Colon (tissue), 2 donors: ENCODE results near the gene ABCG1.

ENCODE experiments used
- FAIRE-seq: peaks from 2 replicates; lab custom pipeline; 2012; peaks lifted over from hg19 to GRCh38; lab: Jason Lieb, UNC
- donor health status: control.
- donor health status: control.

ABCG1 gene

GRCh38 chr21:42233067-42233961 is 14.4 kb downstream of the ABCG1 start:
- FAIRE-seq, result no peak

DNA sequence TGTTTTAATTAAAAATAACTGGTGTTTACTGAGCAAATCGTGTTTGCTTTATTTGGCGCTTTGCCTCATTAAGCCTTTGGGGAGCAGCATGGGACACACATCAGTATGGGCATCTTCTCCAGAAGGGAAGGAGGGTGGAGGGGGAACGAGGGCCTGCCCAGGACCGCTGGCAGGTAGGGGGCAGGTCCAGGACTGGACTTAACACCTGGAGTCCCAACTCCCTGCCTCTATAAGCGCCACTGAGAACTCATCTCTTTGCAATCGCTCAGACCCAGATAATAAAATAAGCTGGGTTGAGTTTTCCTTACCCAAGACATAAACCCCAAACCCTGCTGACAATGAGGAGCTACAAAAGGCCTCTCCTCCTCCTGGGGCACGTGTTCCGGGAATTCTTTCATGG is 15.1 kb downstream of the ABCG1 start:
- FAIRE-seq, result no peak

GRCh38 chr21:42234464-42235241 is 15.7 kb downstream of the ABCG1 start:
- FAIRE-seq, result no peak

DNA sequence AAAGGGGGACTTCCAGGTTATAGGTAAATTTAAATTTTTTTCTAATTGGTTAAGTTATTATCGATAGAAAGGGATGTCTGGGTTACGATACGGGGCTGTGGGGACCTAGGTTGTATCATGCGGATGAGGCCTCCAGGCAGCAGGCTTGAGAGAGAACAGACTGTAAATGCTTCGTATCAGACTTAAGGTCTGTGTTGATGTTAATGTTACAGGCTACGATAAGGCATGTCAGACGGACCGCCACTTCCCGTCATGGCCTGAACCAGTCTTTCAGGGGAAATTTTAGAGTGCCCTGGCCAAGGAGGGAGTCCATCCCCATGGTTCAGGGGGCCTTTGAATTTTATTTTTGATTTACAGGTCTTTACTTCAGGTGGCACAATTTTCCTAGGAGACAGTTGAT is 16.7 kb downstream of the ABCG1 start:
- FAIRE-seq, result no peak

DNA sequence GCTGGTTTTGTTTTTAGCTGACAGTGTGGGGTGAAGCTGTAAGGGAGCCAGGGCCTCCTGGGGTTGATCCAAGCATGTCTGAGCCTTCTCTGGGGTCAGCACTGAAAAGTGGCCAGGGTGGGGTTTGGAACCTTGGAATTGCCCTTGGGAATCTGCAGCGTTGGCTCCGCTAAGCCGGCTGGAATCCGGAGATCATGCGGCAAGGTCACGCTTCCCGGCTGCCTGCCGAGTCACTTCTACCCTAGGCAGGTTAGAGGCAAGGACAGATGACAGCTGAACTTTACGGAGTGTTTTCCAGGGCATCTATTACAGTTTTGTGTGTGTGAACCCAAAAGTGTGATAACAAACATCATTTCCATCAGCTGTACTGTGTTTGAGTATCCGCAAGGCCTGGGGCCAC is 17.1 kb downstream of the ABCG1 start:
- FAIRE-seq, result no peak

- no peak for FAIRE-seq
Measured at GRCh38 chr21:42236693-42237092, 17.8 kb downstream of the ABCG1 start.

- FAIRE-seq, result no peak
Measured at GRCh38 chr21:42237161-42237560, 18.2 kb downstream of the ABCG1 start.

- no peak for FAIRE-seq
Measured at GRCh38 chr21:42237577-42237976, 18.6 kb downstream of the ABCG1 start.

GRCh38 chr21:42238185-42238934 is 19.4 kb downstream of the ABCG1 start:
- no peak for FAIRE-seq

DNA sequence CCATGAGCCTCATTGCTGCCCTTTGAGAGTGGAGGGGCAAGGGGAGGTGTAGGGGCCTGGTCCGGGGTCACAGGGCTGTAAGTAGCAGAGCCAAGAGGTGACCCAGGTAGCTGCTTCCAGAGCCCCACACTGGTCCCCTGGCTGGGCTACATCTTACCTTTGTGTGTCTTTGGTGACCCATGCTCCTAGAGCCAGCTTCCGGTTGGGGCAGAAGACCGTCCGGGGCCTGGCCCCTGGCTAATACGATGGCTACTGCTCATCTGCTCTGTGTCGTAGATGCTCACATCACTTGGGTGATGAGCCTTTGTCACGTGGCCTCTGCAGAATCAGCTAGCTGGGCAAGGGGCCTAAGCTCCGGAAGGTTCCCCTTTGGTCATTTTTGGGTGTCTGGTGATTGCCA is 20.6 kb downstream of the ABCG1 start:
- FAIRE-seq, result no peak

- FAIRE-seq, result no peak
Measured at GRCh38 chr21:42239973-42240372, 21.0 kb downstream of the ABCG1 start.

DNA sequence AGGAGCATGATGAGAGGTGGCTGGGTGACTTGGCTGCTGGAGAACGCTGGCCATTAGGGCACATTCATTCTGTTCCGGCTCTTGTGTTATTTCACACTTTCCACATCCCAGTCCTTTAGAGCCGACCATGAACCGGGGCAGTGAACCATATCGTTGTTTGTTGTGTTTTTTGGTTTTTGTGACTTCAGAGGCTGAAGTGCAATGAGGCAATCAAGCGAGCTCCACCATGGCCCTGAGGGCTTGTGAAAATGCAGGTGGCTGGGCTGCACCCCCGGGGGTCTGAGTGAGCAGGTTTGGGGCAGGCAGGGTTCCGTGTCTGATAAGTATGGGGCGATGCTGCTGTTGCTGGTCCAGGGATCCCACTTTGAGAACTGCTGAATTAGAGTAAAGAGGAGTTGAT is 23.7 kb downstream of the ABCG1 start:
- FAIRE-seq, result no peak

DNA sequence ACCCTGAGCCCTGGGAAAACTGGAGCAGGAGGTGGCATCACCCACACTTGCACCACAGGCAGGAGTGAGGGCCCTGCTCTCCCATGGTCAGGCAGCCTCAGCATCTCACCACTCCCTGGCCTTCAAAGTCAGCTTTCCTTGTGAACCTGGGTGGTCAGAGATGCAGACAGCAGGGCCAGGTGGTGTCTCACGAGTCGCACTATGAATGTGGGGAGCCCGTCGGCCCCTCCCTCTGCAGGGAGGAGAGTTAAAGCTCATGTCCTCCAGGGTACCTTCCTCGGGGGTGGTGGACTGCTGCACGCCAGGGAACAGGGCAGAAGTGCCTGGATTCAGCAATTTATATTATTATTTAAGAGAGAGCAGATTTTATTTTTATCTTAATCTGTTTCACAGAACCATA is 24.1 kb downstream of the ABCG1 start:
- no peak for FAIRE-seq

DNA sequence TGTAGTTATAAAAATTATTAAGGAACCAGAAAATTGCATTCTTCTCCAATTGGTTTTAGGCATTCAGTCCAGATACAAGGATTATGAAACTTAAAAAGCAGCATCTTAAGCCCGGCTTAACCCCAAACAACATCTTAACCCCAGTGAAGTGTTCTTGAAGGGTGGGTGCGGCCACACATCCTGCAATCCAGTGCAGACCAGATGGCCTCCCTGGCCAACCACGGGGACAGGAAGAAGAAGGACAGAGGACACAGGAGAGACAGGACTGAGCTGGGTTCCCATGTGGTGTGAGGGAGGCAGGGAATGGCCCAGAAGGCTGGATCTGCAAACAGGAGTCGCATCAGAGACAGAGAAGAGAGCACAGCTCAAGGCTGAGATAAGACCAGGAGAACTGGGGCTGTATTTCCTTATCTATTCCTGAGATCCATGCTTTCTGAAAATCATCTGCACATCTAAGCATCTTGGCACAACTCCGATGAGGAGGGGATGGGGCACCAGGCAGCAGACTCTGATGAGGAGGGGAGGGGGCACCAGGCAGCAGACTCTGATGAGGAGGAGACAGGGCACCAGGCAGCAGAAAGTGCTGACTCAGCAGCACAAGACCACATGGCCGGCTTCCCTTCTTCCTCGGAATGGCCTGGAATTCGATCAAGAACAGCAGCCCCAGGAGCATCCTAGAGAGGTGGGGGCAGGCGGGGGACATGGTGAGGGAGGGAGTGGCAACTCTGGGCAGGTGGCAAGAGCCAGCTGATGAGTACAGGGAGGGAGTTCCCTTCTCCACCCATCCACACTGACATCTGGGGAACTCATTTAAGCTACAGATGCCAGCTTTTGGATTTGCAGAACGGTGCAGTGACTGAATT is 26.6 kb downstream of the ABCG1 start:
- no peak for FAIRE-seq

DNA sequence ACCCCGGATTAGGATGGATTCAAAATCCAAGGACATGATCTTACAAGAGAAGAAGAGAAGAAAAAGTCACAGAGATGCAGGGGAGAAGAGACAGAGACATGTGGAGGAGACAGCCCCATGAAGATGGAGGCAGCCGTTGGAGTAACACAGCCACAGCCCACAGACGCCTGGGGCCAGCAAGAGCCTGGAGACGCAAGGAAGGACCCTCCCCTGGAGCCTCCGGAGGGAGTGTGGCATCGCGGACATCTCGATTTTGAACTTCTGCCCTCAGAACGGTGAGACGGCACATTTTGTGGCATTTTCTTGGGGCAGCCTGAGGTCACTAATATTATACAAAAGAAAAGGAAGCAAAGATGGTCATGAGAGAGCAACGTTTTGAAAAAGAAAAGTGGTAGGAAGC is 28.8 kb downstream of the ABCG1 start:
- FAIRE-seq, result no peak

GRCh38 chr21:42248241-42248640 is 29.3 kb downstream of the ABCG1 start:
- no peak for FAIRE-seq

- FAIRE-seq, result no peak
Measured at GRCh38 chr21:42248783-42249597, 30.1 kb downstream of the ABCG1 start.

GRCh38 chr21:42250422-42251403 is 31.8 kb downstream of the ABCG1 start:
- no peak for FAIRE-seq

- FAIRE-seq, result no peak
Measured at GRCh38 chr21:42251654-42252324, 32.8 kb downstream of the ABCG1 start.
